CD4-positive, alpha-beta T cell (primary cell): Measurements from ENCODE around the gene SLAMF7. TPM values are rescaled to one million over a fixed set of nuclear protein-coding genes. Genes with fewer than 3 reads are reported as not detected.

Experiments used
- ATAC-seq: fragments of 200-7000 bp; cut with Tn5 transposase; one replicate; pipeline ENCODE4 v1.10.0; 2022; ENCODE audit warnings: mild to moderate bottlenecking; ENCODE audit not compliant: poor library complexity
- CTCF ChIA-PET: fragments of 350-600 bp; sonication (Branson Sonifier 250); formaldehyde crosslinking; loops from one replicate; lab custom pipeline; 2021; ENCODE audit warnings: antibody characterized with exemption, inconsistent platforms; lab: Charles Lee
- POLR2A ChIA-PET: fragments of 350-600 bp; sonication (Branson Sonifier 250); formaldehyde crosslinking; loops from one replicate; lab custom pipeline; 2021; ENCODE audit warnings: antibody characterized with exemption, inconsistent platforms; lab: Charles Lee
- DNase-seq, 14 experiments: peaks; one replicate each; pipeline ENCODE4 v3.0.0-alpha.2; 2013 to 2020; ENCODE audit warnings: mixed read lengths in 2 of 14
- H3K27ac ChIP-seq, 2 donors: one replicate each; pipeline versions ENCODE4 v1.5.1 to v1.7.0; 2013; ENCODE audit warnings: low read length in 2 of 2, low read depth in 1 of 2, mild to moderate bottlenecking in 1 of 2
- H3K27me3 ChIP-seq, 2 experiments: 1 replicate in 1 of 2; 2 replicates in 1 of 2; pipeline versions ENCODE4 v1.6.1 to v1.7.0; 2013; ENCODE audit warnings: low read length in 2 of 2, control low read depth in 1 of 2, mild to moderate bottlenecking in 1 of 2, moderate library complexity in 1 of 2; ENCODE audit not compliant: insufficient read depth in 2 of 2, control insufficient read depth in 1 of 2
- H3K36me3 ChIP-seq: one replicate; pipeline ENCODE4 v1.6.1; 2013; ENCODE audit warnings: low read length, control low read depth; ENCODE audit not compliant: insufficient read depth
- H3K4me1 ChIP-seq: one replicate; pipeline ENCODE4 v1.6.1; 2013; ENCODE audit warnings: low read length, control low read depth; ENCODE audit not compliant: insufficient read depth
- H3K4me3 ChIP-seq: one replicate; pipeline ENCODE4 v1.5.1; 2013; ENCODE audit warnings: mild to moderate bottlenecking, low read length, moderate library complexity
- H3K9me3 ChIP-seq, 2 experiments: 1 replicate in 1 of 2; 2 replicates in 1 of 2; pipeline versions ENCODE4 v1.6.1 to v1.7.0; 2013; ENCODE audit warnings: low read length in 2 of 2, mild to moderate bottlenecking in 2 of 2, control low read depth in 1 of 2, moderate library complexity in 1 of 2; ENCODE audit not compliant: control insufficient read depth in 1 of 2, insufficient read depth in 1 of 2
- H3K27ac Mint-ChIP-seq: one replicate; pipeline ENCODE4 v1.8.0; 2020; ENCODE audit warnings: mixed read lengths
- H3K27me3 Mint-ChIP-seq: one replicate; pipeline ENCODE4 v1.8.0; 2021; ENCODE audit warnings: mixed read lengths
- H3K36me3 Mint-ChIP-seq: one replicate; pipeline ENCODE4 v1.8.0; 2021; ENCODE audit warnings: low read depth, mixed read lengths
- H3K4me1 Mint-ChIP-seq: one replicate; pipeline ENCODE4 v1.8.0; 2021; ENCODE audit warnings: low read depth, mixed read lengths
- H3K4me3 Mint-ChIP-seq: one replicate; pipeline ENCODE4 v1.8.0; 2020; ENCODE audit warnings: mild to moderate bottlenecking, mixed read lengths
- H3K9me3 Mint-ChIP-seq: one replicate; pipeline ENCODE4 v1.8.0; 2020; ENCODE audit warnings: mixed read lengths
- CTCF ChIP-seq: fragments of 200-600 bp; IDR thresholded peaks from one replicate; pipeline ENCODE4 v1.8.0; 2022; ENCODE audit warnings: antibody characterized with exemption, mild to moderate bottlenecking
- intact Hi-C, 2 experiments: fragments of 100-400 bp; cut with DNase I in 1 of 2; cut with micrococcal nuclease in 1 of 2; formaldehyde crosslinking; loops; one replicate each; pipeline versions ENCODE4 v1.15.1 to v1.9.0; 2023 to 2025; cut with DNase I, micrococcal nuclease
- total RNA-seq, 174 experiments: library from RNA in 2 of 174; stranded (reverse) in 2 of 174; gene quantifications; one replicate each; pipeline ENCODE4 v1.2.3 and lab custom pipeline; 2021 to 2026

SLAMF7 gene
- total RNA-seq, 2 experiments from 2014 or later, result 0.69 to 0.78 TPM

GRCh38 chr1:160758521-160758920 is 19.5 kb downstream of the SLAMF7 start:
- H3K27me3 ChIP-seq, result no peaks in the 10 kb centered on the region
- H3K27me3 Mint-ChIP-seq, result no peaks in the 10 kb centered on the region
- no peak overlapping the region for H3K27ac ChIP-seq
- DNase-seq (no peak), ATAC-seq (no peak)
- H3K36me3 ChIP-seq, result no peaks in the 10 kb centered on the region
- H3K4me3 Mint-ChIP-seq, result no peak overlapping the region
- CTCF ChIA-PET, result interaction anchor here (1.2 kb wide), 1 partner anchor 10 kb away, joined by 5 read pairs; no protein-coding TSS in a partner anchor
- intact Hi-C loops, result no loop called here
- POLR2A ChIA-PET, result interaction anchor here (1.0 kb wide), 1 partner anchor 54 kb away, joined by 3 read pairs; no protein-coding TSS in a partner anchor
- no peak for TF ChIP-seq CTCF
- H3K4me3 ChIP-seq, result no peak overlapping the region
- no peaks in the 10 kb centered on the region for H3K9me3 ChIP-seq
- H3K27ac Mint-ChIP-seq, result no peak overlapping the region
- H3K9me3 Mint-ChIP-seq, result no peaks in the 10 kb centered on the region
- no peaks in the 10 kb centered on the region for H3K4me1 Mint-ChIP-seq
- H3K36me3 Mint-ChIP-seq, result no peaks in the 10 kb centered on the region
- peaks cover 14% of the 10 kb centered on the region for H3K4me1 ChIP-seq

- no peaks in the 10 kb centered on the region for H3K9me3 ChIP-seq
- no peak for TF ChIP-seq CTCF
- intact Hi-C loops, result no loop called here
- no peaks in the 10 kb centered on the region for H3K36me3 Mint-ChIP-seq
- ChIA-PET POLR2A (interaction anchor here (1.0 kb wide), 1 partner anchor 55 kb away, joined by 3 read pairs; no protein-coding TSS in a partner anchor), CTCF (no interaction called here)
- H3K27ac Mint-ChIP-seq, result no peak overlapping the region
- DNase-seq (no peak), ATAC-seq (no peak)
- no peaks in the 10 kb centered on the region for H3K36me3 ChIP-seq
- H3K4me1 Mint-ChIP-seq, result no peaks in the 10 kb centered on the region
- H3K4me3 ChIP-seq, result no peak overlapping the region
- no peak overlapping the region for H3K27ac ChIP-seq
- H3K27me3 Mint-ChIP-seq, result no peaks in the 10 kb centered on the region
- no peaks in the 10 kb centered on the region for H3K9me3 Mint-ChIP-seq
- peaks cover 14% of the 10 kb centered on the region for H3K4me1 ChIP-seq
- H3K4me3 Mint-ChIP-seq, result no peak overlapping the region
- H3K27me3 ChIP-seq, result no peaks in the 10 kb centered on the region
These were observed 20.7 kb downstream of the SLAMF7 start for GRCh38 chr1:160759740-160760139.

GRCh38 chr1:160761046-160761445 is 22.0 kb downstream of the SLAMF7 start:
- H3K36me3 ChIP-seq, result no peaks in the 10 kb centered on the region
- Mint-ChIP-seq H3K4me3 (no peak overlapping the region), H3K36me3 (no peaks in the 10 kb centered on the region), H3K27ac (no peak overlapping the region), H3K9me3 (no peaks in the 10 kb centered on the region), H3K27me3 (no peaks in the 10 kb centered on the region), H3K4me1 (no peaks in the 10 kb centered on the region)
- POLR2A ChIA-PET, result no interaction called here
- peaks cover 8% of the 10 kb centered on the region for H3K4me1 ChIP-seq
- DNase-seq (no peak), ATAC-seq (no peak)
- H3K27ac ChIP-seq, result no peak overlapping the region
- no peaks in the 10 kb centered on the region for H3K27me3 ChIP-seq
- CTCF ChIA-PET, result no interaction called here
- no peak overlapping the region for H3K4me3 ChIP-seq
- no peak for TF ChIP-seq CTCF
- no peaks in the 10 kb centered on the region for H3K9me3 ChIP-seq
- intact Hi-C loops, result no loop called here
